Measurements from ENCODE around the gene LEMD2.

LEMD2 gene

GRCh38 chr6:33751771-33752645 lies 36.9 kb downstream of the LEMD2 start:
- Histone ChIP-seq H3K36me3 (ENCODE audit: insufficient read depth, low read length) (no peaks in the 10 kb centered on the region), H3K4me2 (ENCODE audit: low read depth, low read length, poor library complexity, severe bottlenecking) (no peak overlapping the region)

GRCh38 chr6:33750244-33750991 lies 38.5 kb downstream of the LEMD2 start:
- H3K9me2 ChIP-seq (replicated peaks; ENCODE audit: low read depth, low read length) = no peaks in the 10 kb centered on the region
- no peak overlapping the region for H3K9ac ChIP-seq (ENCODE audit: low read depth, low read length, poor library complexity, severe bottlenecking)

More at GRCh38 chr6:33751771-33752645, 36.9 kb downstream of the LEMD2 start:
- Histone ChIP-seq H3K4me3 (ENCODE audit: low read length, poor library complexity, severe bottlenecking) (no peak overlapping the region), H3K9ac (ENCODE audit: low read depth, low read length, poor library complexity, severe bottlenecking) (no peak overlapping the region), H3K9me2 (replicated peaks; ENCODE audit: low read depth, low read length) (no peaks in the 10 kb centered on the region), H3K79me2 (ENCODE audit: insufficient read depth, low read length) (no peaks in the 10 kb centered on the region), H3F3A (ENCODE audit: low read depth) (no peaks in the 10 kb centered on the region), H4K20me1 (ENCODE audit: insufficient read depth, low read length, poor library complexity, severe bottlenecking) (no peaks in the 10 kb centered on the region), H3K9me3 (ENCODE audit: insufficient read depth, low read depth, low read length) (no peaks in the 10 kb centered on the region), H3K27me3 (ENCODE audit: insufficient read depth, low read length, poor library complexity, severe bottlenecking) (no peaks in the 10 kb centered on the region), H3K4me1 (ENCODE audit: insufficient read depth, low read length, poor library complexity, severe bottlenecking) (peaks cover 5% of the 10 kb centered on the region), H2AFZ (ENCODE audit: low read length) (no peak overlapping the region)
- TF ChIP-seq CTCF (conservative IDR thresholded peaks at IDR 0.05; ENCODE audit: low read length) (no peak), EZH2phosphoT487 (IDR thresholded peaks at IDR 0.05; ENCODE audit: borderline replicate concordance) (no peak)

GRCh38 chr6:33749401-33749800 lies 39.5 kb downstream of the LEMD2 start:
- no peaks in the 10 kb centered on the region for H4K20me1 ChIP-seq (ENCODE audit: insufficient read depth, low read length, poor library complexity, severe bottlenecking)
- no peak overlapping the region for H3K9ac ChIP-seq (ENCODE audit: low read depth, low read length, poor library complexity, severe bottlenecking)
- no peak overlapping the region for H3K4me3 ChIP-seq (ENCODE audit: low read length, poor library complexity, severe bottlenecking)
- peaks cover 23% of the 10 kb centered on the region for H3K4me1 ChIP-seq (ENCODE audit: insufficient read depth, low read length, poor library complexity, severe bottlenecking)
- no peaks in the 10 kb centered on the region for H3K9me3 ChIP-seq (ENCODE audit: insufficient read depth, low read depth, low read length)
- no peaks in the 10 kb centered on the region for H3K9me2 ChIP-seq (replicated peaks; ENCODE audit: low read depth, low read length)
- H3K36me3 ChIP-seq (ENCODE audit: insufficient read depth, low read length) = no peaks in the 10 kb centered on the region
- no peaks in the 10 kb centered on the region for H3K27me3 ChIP-seq (ENCODE audit: insufficient read depth, low read length, poor library complexity, severe bottlenecking)
- H3K79me2 ChIP-seq (ENCODE audit: insufficient read depth, low read length) = no peaks in the 10 kb centered on the region
- no peak overlapping the region for H2AFZ ChIP-seq (ENCODE audit: low read length)
- H3K4me2 ChIP-seq (ENCODE audit: low read depth, low read length, poor library complexity, severe bottlenecking) = no peak overlapping the region
- no peaks in the 10 kb centered on the region for H3F3A ChIP-seq (ENCODE audit: low read depth)
- no peak for TF ChIP-seq CTCF (conservative IDR thresholded peaks at IDR 0.05; ENCODE audit: low read length)
- TF ChIP-seq EZH2phosphoT487 (IDR thresholded peaks at IDR 0.05; ENCODE audit: borderline replicate concordance) = no peak

More at GRCh38 chr6:33750244-33750991, 38.5 kb downstream of the LEMD2 start:
- TF ChIP-seq CTCF (conservative IDR thresholded peaks at IDR 0.05; ENCODE audit: low read length) (no peak), EZH2phosphoT487 (IDR thresholded peaks at IDR 0.05; ENCODE audit: borderline replicate concordance) (no peak)
- Histone ChIP-seq H4K20me1 (ENCODE audit: insufficient read depth, low read length, poor library complexity, severe bottlenecking) (no peaks in the 10 kb centered on the region), H3K4me2 (ENCODE audit: low read depth, low read length, poor library complexity, severe bottlenecking) (no peak overlapping the region), H3K4me1 (ENCODE audit: insufficient read depth, low read length, poor library complexity, severe bottlenecking) (peaks cover 14% of the 10 kb centered on the region), H3K4me3 (ENCODE audit: low read length, poor library complexity, severe bottlenecking) (no peak overlapping the region), H3F3A (ENCODE audit: low read depth) (no peaks in the 10 kb centered on the region), H3K79me2 (ENCODE audit: insufficient read depth, low read length) (no peaks in the 10 kb centered on the region), H2AFZ (ENCODE audit: low read length) (no peak overlapping the region), H3K9me3 (ENCODE audit: insufficient read depth, low read depth, low read length) (no peaks in the 10 kb centered on the region), H3K27me3 (ENCODE audit: insufficient read depth, low read length, poor library complexity, severe bottlenecking) (no peaks in the 10 kb centered on the region), H3K36me3 (ENCODE audit: insufficient read depth, low read length) (no peaks in the 10 kb centered on the region)
